ENCODE measurements around the gene BRIX1. TPM values are rescaled to one million over a fixed set of nuclear protein-coding genes. Genes with fewer than 3 reads are reported as not detected.

BRIX1 gene
- total and polyA plus RNA-seq, 7 experiments from 2014 or later: 13.4 to 46.2 (median 35.5) TPM

DNA sequence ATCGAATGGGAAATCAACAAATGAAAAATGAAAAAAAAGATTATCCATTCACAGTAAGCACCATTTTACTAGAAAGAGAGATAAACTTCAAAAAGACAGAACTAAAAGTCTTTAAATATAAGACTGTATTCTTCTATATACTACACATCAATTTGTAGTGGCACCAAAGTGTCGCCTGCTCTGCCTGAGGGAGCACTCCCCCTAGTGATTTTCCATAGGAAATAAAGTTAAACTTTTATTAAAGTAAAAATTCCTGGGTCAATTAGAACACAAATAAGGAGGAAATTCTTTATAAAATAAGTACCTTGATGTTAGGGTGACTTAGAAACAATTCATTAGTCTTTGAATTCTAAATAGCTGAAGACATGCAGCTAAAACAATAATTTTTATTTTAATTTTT is 9.9 kb upstream of the BRIX1 start:
- intact Hi-C loops (cut with micrococcal nuclease): no loop called here
- Histone ChIP-seq H3K4me3 (ENCODE audit: low read length) (no peak overlapping the region), H3K36me3 (ENCODE audit: control insufficient read depth in 2 of 3, insufficient read depth in 3 of 3, low read length in 3 of 3) (peaks cover 0 to 8% (median 0%) of the 10 kb centered on the region in 3 experiments), H3K27me3 (ENCODE audit: control insufficient read depth in 2 of 2, insufficient read depth in 2 of 2, low read length in 2 of 2) (no peaks in the 10 kb centered on the region), H3K9me3 (ENCODE audit: control insufficient read depth in 2 of 3, low read length in 3 of 3) (no peaks in the 10 kb centered on the region), H3K27ac (ENCODE audit: low read depth, low read length) (no peak overlapping the region), H3K4me1 (ENCODE audit: control insufficient read depth in 2 of 2, insufficient read depth in 2 of 2, low read length in 2 of 2) (no peaks in the 10 kb centered on the region)
- no peaks in the 10 kb centered on the region for H3K27me3 Mint-ChIP-seq
- peaks cover 0 to 13% (median 10%) of the 10 kb centered on the region in 5 donors for H3K36me3 Mint-ChIP-seq
- no peaks in the 10 kb centered on the region for H3K9me3 Mint-ChIP-seq
- CTCF ChIA-PET: interaction anchor here (1.0 to 1.6 kb wide), 3 partner anchors 9 to 419 kb away, joined by 4 to 5 read pairs (median 4); no protein-coding TSS in a partner anchor
- DNase-seq (no peak), ATAC-seq (no peak)
- POLR2A ChIA-PET: interaction anchor here (1.0 kb wide), 1 partner anchor 10 kb away, joined by 4 read pairs; the partner anchor contains the start of genes BRIX1 and RAD1
- H3K27ac Mint-ChIP-seq: no peak overlapping the region
- peaks cover 0 to 3% (median 0%) of the 10 kb centered on the region in 7 donors for H3K4me1 Mint-ChIP-seq
- H3K4me3 Mint-ChIP-seq: no peak overlapping the region

DNA sequence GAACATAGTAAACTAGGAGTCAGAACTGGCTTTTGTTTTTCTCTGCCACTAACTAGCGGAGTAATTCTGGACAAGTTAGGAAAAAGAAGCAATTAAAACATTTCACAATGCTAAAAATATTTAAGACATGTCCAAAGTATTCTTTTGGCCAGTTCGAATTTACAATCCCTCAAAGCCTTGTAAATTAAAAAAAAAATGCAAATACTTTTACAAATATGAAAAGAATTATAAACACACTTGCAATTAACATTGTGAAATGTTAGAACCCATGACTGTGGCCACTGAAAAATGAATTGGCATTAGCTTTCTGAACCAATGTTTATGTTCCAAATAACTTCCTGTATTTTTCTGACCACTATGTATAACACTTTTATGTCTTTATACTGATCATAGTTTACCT is 2.4 kb upstream of the BRIX1 start:
- H3K4me3 ChIP-seq (ENCODE audit: low read length): no peak overlapping the region
- H3K9me3 ChIP-seq (ENCODE audit: control insufficient read depth in 2 of 3, low read length in 3 of 3): no peaks in the 10 kb centered on the region
- Mint-ChIP-seq H3K4me3 (no peak overlapping the region), H3K27ac (no peak overlapping the region), H3K9me3 (no peaks in the 10 kb centered on the region), H3K36me3 (peaks cover 0 to 22% (median 11%) of the 10 kb centered on the region in 5 donors), H3K27me3 (no peaks in the 10 kb centered on the region), H3K4me1 (peaks cover 17 to 41% (median 35%) of the 10 kb centered on the region in 7 donors)
- ATAC-seq (no peak), DNase-seq (no peak)
- no peak overlapping the region for H3K27ac ChIP-seq (ENCODE audit: low read depth, low read length)
- peaks cover 0 to 32% (median 6%) of the 10 kb centered on the region in 3 experiments for H3K36me3 ChIP-seq (ENCODE audit: control insufficient read depth in 2 of 3, insufficient read depth in 3 of 3, low read length in 3 of 3)
- intact Hi-C loops (cut with micrococcal nuclease): no loop called here
- no peaks in the 10 kb centered on the region for H3K27me3 ChIP-seq (ENCODE audit: control insufficient read depth in 2 of 2, insufficient read depth in 2 of 2, low read length in 2 of 2)
- CTCF ChIA-PET: no interaction called here
- POLR2A ChIA-PET: interaction anchor here (4.8 kb wide), 1 partner anchor 16 kb away, joined by 91 read pairs; the partner anchor contains the start of gene DNAJC21
- H3K4me1 ChIP-seq (ENCODE audit: control insufficient read depth in 2 of 2, insufficient read depth in 2 of 2, low read length in 2 of 2): peaks cover 19 to 34% of the 10 kb centered on the region in 2 donors

DNA sequence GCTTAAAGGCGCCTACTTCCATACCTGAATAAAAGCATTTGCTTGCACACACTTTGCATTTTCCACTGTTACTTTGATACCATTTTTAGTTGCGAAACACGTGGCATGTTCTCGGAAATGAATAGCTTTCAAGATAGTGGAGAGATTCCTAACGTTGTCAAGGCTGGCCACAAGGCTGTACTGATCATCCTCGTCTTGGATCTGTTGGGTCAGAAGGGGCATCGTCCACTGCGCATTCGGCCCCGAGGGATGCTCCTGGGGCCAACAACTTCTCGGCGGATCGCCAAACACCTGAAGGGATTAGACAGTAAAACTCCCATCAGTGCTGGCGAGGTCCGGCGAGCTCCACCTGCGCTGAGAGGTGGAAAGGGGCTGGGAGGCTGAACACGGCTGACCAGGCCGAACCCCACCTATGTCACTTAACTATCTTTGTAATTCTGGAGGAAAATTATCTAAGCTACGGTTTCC is 806 bp upstream of the BRIX1 start:
- Mint-ChIP-seq H3K27ac (no peak overlapping the region), H3K36me3 (peaks cover 0 to 22% (median 9%) of the 10 kb centered on the region in 5 donors), H3K4me1 (peaks cover 17 to 41% (median 35%) of the 10 kb centered on the region in 7 donors), H3K9me3 (no peaks in the 10 kb centered on the region), H3K4me3 (no peak overlapping the region), H3K27me3 (no peaks in the 10 kb centered on the region)
- CTCF ChIA-PET: interaction anchor here (1.3 to 4.0 kb wide), 2 partner anchors 15 to 1480 kb away, joined by 3 to 19 read pairs; partner anchors contain the start of gene DNAJC21
- H3K27me3 ChIP-seq (ENCODE audit: control insufficient read depth in 2 of 2, insufficient read depth in 2 of 2, low read length in 2 of 2): no peaks in the 10 kb centered on the region
- peaks cover 0 to 24% (median 6%) of the 10 kb centered on the region in 3 experiments for H3K36me3 ChIP-seq (ENCODE audit: control insufficient read depth in 2 of 3, insufficient read depth in 3 of 3, low read length in 3 of 3)
- H3K4me1 ChIP-seq (ENCODE audit: control insufficient read depth in 2 of 2, insufficient read depth in 2 of 2, low read length in 2 of 2): peaks cover 19 to 34% of the 10 kb centered on the region in 2 donors
- H3K4me3 ChIP-seq (ENCODE audit: low read length): peak overlapping the region; percentile 99
- DNase-seq (peak in 4 of 9 donors; percentile 5 to 40 (median 14)), ATAC-seq (no peak)
- intact Hi-C loops (cut with micrococcal nuclease): loop anchor here (1.0 to 5.0 kb wide), 9 partner anchors 10 to 1962 kb away; partner anchors contain the start of genes AMACR (in 2 of the 2), DNAJC21 (in 2 of the 2), SKP2 (in 2 of the 2) and TTC23L (in 2 of the 2)
- POLR2A ChIA-PET: interaction anchor here (0.5 to 4.8 kb wide), 8 partner anchors 9 to 1236 kb away, joined by 3 to 91 read pairs (median 5); partner anchors contain the start of genes DNAJC21 and TTC23L
- peak overlapping the region; percentile 84 for H3K27ac ChIP-seq (ENCODE audit: low read depth, low read length)
- H3K9me3 ChIP-seq (ENCODE audit: control insufficient read depth in 2 of 3, low read length in 3 of 3): no peaks in the 10 kb centered on the region

DNA sequence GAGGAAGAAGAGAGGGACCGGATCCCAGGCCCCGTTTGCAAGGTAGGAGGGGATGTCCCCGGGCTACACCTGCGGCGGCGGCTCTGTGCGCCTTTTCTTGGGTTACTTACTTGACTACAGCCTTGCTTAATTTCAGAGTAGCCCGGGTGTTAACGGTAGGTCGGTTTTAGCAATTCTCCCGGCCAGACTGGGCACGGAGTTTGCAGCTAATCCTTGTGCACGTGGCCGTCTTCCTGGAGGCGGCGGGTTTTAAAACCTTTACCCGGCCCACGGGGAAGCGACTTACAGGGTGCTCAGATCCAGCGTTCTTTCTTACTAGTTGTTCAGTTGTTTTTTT is 313 bp downstream of the BRIX1 start:
- Mint-ChIP-seq H3K36me3 (peaks cover 0 to 21% (median 10%) of the 10 kb centered on the region in 5 donors), H3K4me1 (peaks cover 18 to 42% (median 35%) of the 10 kb centered on the region in 7 donors), H3K27me3 (no peaks in the 10 kb centered on the region), H3K27ac (no peak overlapping the region), H3K4me3 (no peak overlapping the region), H3K9me3 (no peaks in the 10 kb centered on the region)
- Histone ChIP-seq H3K27me3 (ENCODE audit: control insufficient read depth in 2 of 2, insufficient read depth in 2 of 2, low read length in 2 of 2) (no peaks in the 10 kb centered on the region), H3K4me1 (ENCODE audit: control insufficient read depth in 2 of 2, insufficient read depth in 2 of 2, low read length in 2 of 2) (peaks cover 19 to 34% of the 10 kb centered on the region in 2 donors), H3K4me3 (ENCODE audit: low read length) (peak overlapping the region; percentile 99), H3K9me3 (ENCODE audit: control insufficient read depth in 2 of 3, low read length in 3 of 3) (no peaks in the 10 kb centered on the region), H3K36me3 (ENCODE audit: control insufficient read depth in 2 of 3, insufficient read depth in 3 of 3, low read length in 3 of 3) (peaks cover 0 to 31% (median 6%) of the 10 kb centered on the region in 3 experiments), H3K27ac (ENCODE audit: low read depth, low read length) (peak overlapping the region; percentile 84)
- intact Hi-C loops (cut with micrococcal nuclease): loop anchor here (1.0 to 5.0 kb wide), 9 partner anchors 8 to 1960 kb away; partner anchors contain the start of genes AMACR (in 2 of the 2), DNAJC21 (in 2 of the 2), SKP2 (in 2 of the 2) and TTC23L (in 2 of the 2)
- ATAC-seq: no peak
- no peak for DNase-seq
- CTCF ChIA-PET: interaction anchor here (1.3 to 4.0 kb wide), 2 partner anchors 14 to 1481 kb away, joined by 3 to 19 read pairs; partner anchors contain the start of gene DNAJC21
- POLR2A ChIA-PET: interaction anchor here (0.7 to 4.8 kb wide), 10 partner anchors 8 to 1235 kb away, joined by 3 to 91 read pairs (median 6); partner anchors contain the start of genes AMACR, DNAJC21 and TTC23L

DNA sequence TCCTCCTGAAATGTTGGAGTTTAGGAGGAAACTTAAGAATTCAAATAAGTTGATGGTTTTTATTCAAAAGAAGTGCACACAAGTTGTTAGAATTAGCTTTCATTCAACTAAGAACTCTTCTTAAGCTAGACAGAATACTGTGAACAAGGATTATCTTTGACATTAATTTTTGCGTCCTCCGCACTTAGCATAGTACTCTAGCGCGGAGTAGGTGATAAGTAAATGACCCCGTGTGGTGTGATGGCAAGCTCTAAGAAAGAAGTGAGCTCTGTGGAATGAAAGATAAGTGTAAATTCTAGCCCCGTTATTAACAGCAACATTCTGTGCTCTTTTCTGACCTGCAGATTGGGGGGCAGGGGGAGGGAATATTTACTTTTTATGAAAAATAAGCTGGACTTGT is 1.0 kb downstream of the BRIX1 start:
- H3K27ac ChIP-seq (ENCODE audit: low read depth, low read length): peak overlapping the region; percentile 84
- peak overlapping the region in 1 of 9 donors; percentile 69 for H3K27ac Mint-ChIP-seq
- no peak for ATAC-seq
- POLR2A ChIA-PET: interaction anchor here (1.1 to 4.8 kb wide), 4 partner anchors 13 to 908 kb away, joined by 4 to 91 read pairs (median 8); partner anchors contain the start of genes AMACR and DNAJC21
- H3K36me3 Mint-ChIP-seq: peaks cover 0 to 18% (median 11%) of the 10 kb centered on the region in 5 donors
- DNase-seq: no peak
- peaks cover 0 to 29% (median 6%) of the 10 kb centered on the region in 3 experiments for H3K36me3 ChIP-seq (ENCODE audit: control insufficient read depth in 2 of 3, insufficient read depth in 3 of 3, low read length in 3 of 3)
- H3K9me3 Mint-ChIP-seq: no peaks in the 10 kb centered on the region
- no peaks in the 10 kb centered on the region for H3K27me3 ChIP-seq (ENCODE audit: control insufficient read depth in 2 of 2, insufficient read depth in 2 of 2, low read length in 2 of 2)
- H3K4me3 Mint-ChIP-seq: no peak overlapping the region
- peak overlapping the region; percentile 99 for H3K4me3 ChIP-seq (ENCODE audit: low read length)
- H3K27me3 Mint-ChIP-seq: no peaks in the 10 kb centered on the region
- peaks cover 19 to 34% of the 10 kb centered on the region in 2 donors for H3K4me1 ChIP-seq (ENCODE audit: control insufficient read depth in 2 of 2, insufficient read depth in 2 of 2, low read length in 2 of 2)
- no peaks in the 10 kb centered on the region for H3K9me3 ChIP-seq (ENCODE audit: control insufficient read depth in 2 of 3, low read length in 3 of 3)
- intact Hi-C loops (cut with micrococcal nuclease): loop anchor here in 1 of 2 donors (5.0 kb wide), 1 partner anchor 909 kb away; the partner anchor contains the start of gene AMACR
- H3K4me1 Mint-ChIP-seq: peaks cover 18 to 45% (median 35%) of the 10 kb centered on the region in 7 donors
- CTCF ChIA-PET: interaction anchor here (0.6 to 4.0 kb wide), 2 partner anchors 13 to 87 kb away, joined by 3 to 19 read pairs; partner anchors contain the start of gene DNAJC21

DNA sequence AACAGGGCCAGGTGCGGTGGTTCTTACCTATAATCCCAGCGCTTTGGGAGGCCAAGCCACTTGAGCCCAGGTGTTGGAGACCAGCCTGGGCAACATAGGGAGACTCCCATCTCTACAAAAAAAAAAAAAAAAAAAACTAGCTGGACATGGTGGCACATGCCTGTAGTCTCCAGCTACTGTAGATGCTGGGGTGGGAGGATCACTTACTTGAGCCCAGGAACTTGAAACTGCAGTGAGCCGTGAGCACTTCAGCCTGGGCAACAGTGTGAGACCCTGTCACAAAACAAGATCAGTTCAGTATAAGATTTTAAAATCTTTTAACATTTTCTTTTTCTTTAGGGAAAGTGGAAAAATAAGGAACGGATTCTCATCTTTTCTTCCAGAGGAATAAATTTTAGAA is 2.5 kb downstream of the BRIX1 start:
- H3K9me3 ChIP-seq (ENCODE audit: control insufficient read depth in 2 of 3, low read length in 3 of 3): no peaks in the 10 kb centered on the region
- intact Hi-C loops (cut with micrococcal nuclease): loop anchor here in 1 of 2 donors (5.0 kb wide), 1 partner anchor 911 kb away; the partner anchor contains the start of gene AMACR
- CTCF ChIA-PET: interaction anchor here (4.0 kb wide), 1 partner anchor 12 kb away, joined by 19 read pairs; the partner anchor contains the start of gene DNAJC21
- Mint-ChIP-seq H3K4me3 (peak overlapping the region in 3 of 10 donors; percentile 21 to 69 (median 54)), H3K27me3 (no peaks in the 10 kb centered on the region), H3K4me1 (peaks cover 18 to 40% (median 34%) of the 10 kb centered on the region in 7 donors), H3K9me3 (no peaks in the 10 kb centered on the region), H3K27ac (peak overlapping the region in 5 of 9 donors; percentile 0 to 75 (median 7)), H3K36me3 (peaks cover 0 to 16% (median 12%) of the 10 kb centered on the region in 5 donors)
- H3K4me1 ChIP-seq (ENCODE audit: control insufficient read depth in 2 of 2, insufficient read depth in 2 of 2, low read length in 2 of 2): peaks cover 19 to 34% of the 10 kb centered on the region in 2 donors
- H3K4me3 ChIP-seq (ENCODE audit: low read length): no peak overlapping the region
- no peaks in the 10 kb centered on the region for H3K27me3 ChIP-seq (ENCODE audit: control insufficient read depth in 2 of 2, insufficient read depth in 2 of 2, low read length in 2 of 2)
- no peak overlapping the region for H3K27ac ChIP-seq (ENCODE audit: low read depth, low read length)
- H3K36me3 ChIP-seq (ENCODE audit: control insufficient read depth in 2 of 3, insufficient read depth in 3 of 3, low read length in 3 of 3): peaks cover 0 to 35% (median under 1%) of the 10 kb centered on the region in 3 experiments
- DNase-seq (no peak), ATAC-seq (no peak)
- POLR2A ChIA-PET: interaction anchor here (4.8 kb wide), 1 partner anchor 11 kb away, joined by 91 read pairs; the partner anchor contains the start of gene DNAJC21

Data from naive thymus-derived CD4-positive, alpha-beta T cell (primary cell).